SK-N-SH treated with all-trans-retinoic acid at 6 μM for 48 hours (cell line): Measurements from ENCODE around the gene FGFR3.

ENCODE experiments used
- CSDC2 ChIP-seq: fragments of 250-450 bp; sonication (Bioruptor Pico); IDR thresholded peaks from 2 replicates; pipeline ENCODE4 v1.5.0; 2020; ENCODE audit warnings: mild to moderate bottlenecking, moderate library complexity
- TF ChIP-seq, protein P1 (sequence below): fragments of 250-450 bp; sonication (Bioruptor Pico); IDR thresholded peaks from 2 replicates; pipeline ENCODE4 v1.5.1; 2021; ENCODE audit warnings: mild to moderate bottlenecking, moderate library complexity

GRCh38 chr4:1802151-1802715, 9.1 kb downstream of the FGFR3 start:
- no peak for TF ChIP-seq CSDC2 (CRISPR knock-in tag)
- TF ChIP-seq, protein P1, sequence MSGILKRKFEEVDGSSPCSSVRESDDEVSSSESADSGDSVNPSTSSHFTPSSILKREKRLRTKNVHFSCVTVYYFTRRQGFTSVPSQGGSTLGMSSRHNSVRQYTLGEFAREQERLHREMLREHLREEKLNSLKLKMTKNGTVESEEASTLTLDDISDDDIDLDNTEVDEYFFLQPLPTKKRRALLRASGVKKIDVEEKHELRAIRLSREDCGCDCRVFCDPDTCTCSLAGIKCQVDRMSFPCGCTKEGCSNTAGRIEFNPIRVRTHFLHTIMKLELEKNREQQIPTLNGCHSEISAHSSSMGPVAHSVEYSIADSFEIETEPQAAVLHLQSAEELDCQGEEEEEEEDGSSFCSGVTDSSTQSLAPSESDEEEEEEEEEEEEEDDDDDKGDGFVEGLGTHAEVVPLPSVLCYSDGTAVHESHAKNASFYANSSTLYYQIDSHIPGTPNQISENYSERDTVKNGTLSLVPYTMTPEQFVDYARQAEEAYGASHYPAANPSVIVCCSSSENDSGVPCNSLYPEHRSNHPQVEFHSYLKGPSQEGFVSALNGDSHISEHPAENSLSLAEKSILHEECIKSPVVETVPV (CRISPR knock-in tag) = no peak
